ENCODE data around the gene KMT5C.
"Not testable (repeated sequence)": the region's sequence is repeated elsewhere in the genome, so short reads cannot be mapped to it uniquely, and the experiment has no call there.

The KMT5C gene

DNA sequence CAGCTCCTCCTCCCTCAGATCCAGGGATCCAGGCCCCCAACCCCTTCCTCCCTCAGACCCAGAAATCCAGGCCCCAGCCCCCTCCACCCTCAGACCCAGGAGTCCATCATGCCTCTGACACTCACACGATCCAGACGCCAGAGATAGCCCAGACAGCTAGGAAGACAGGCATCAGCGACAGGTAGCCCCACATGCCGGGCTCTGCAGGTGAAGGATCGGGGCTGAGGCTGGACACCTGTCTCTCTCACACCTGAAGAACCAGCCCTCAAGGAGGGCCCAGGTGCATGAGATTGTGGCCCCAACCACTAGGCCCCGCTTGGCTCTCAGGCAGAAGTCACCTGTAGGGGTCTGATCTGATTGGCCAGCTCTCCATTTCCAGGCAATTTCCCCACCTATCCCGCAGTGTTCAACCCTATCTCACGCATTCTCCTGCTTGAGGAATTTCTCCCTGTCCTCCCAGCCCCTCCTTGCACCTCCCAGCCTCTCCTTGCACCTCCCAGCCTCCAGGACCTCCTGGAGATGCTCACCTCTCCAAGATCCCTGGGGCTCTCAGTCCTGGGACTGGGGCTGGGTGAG lies 18.7 kb upstream of the KMT5C start:
- no peaks in the 10 kb centered on the region for H3K27me3 ChIP-seq (ENCODE audit: insufficient read depth, low read length)
- H3K27ac ChIP-seq (ENCODE audit: low read length), result no peak overlapping the region
- no peak overlapping the region for H3K4me3 ChIP-seq (ENCODE audit: low read length)
- no peak overlapping the region for H3K9ac ChIP-seq (ENCODE audit: low read depth, low read length)
- no peaks in the 10 kb centered on the region for H3K9me3 ChIP-seq (ENCODE audit: insufficient read depth, low read depth, low read length)
- no peaks in the 10 kb centered on the region for H3K36me3 ChIP-seq (ENCODE audit: insufficient read depth, low read depth, low read length)
- H3K4me1 ChIP-seq (ENCODE audit: insufficient read depth, low read length), result no peaks in the 10 kb centered on the region

DNA sequence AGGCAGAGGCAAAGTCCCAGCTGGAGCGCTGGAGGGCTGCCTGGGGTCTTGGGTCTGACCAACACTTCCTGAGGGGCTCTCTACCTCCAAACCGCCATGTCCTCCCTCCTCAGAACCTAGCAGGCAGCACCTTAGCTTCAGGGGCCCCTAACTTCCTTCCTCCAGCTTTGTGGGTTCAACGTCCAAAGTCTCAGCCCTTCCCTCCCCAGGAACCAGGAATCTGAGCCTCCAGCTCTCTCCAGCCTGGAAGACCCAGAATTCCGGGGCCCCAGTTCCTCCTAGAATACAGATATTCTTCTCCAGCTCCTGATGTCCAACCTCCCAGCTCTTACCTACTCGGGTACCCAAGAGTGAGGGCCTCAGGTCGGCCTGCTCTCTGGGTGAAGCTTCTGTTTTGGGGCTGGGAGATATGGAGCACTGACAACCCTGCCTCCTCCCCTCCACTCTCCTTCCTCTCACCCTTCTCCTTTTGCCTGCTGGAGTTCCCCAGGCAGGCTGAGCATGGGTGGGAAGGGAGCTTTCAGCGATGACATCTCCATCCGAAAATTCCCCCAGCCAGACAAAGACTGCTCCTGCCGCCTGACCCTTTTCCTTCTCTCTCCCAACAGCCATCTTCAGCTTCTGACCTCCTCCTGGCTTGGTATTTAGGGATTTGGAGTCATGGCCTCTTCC lies 18.1 kb upstream of the KMT5C start:
- H3K27ac ChIP-seq (ENCODE audit: low read length), result no peak overlapping the region
- no peak overlapping the region for H3K9ac ChIP-seq (ENCODE audit: low read depth, low read length)
- no peaks in the 10 kb centered on the region for H3K4me1 ChIP-seq (ENCODE audit: insufficient read depth, low read length)
- no peaks in the 10 kb centered on the region for H3K9me3 ChIP-seq (ENCODE audit: insufficient read depth, low read depth, low read length)
- no peaks in the 10 kb centered on the region for H3K36me3 ChIP-seq (ENCODE audit: insufficient read depth, low read depth, low read length)
- H3K27me3 ChIP-seq (ENCODE audit: insufficient read depth, low read length), result no peaks in the 10 kb centered on the region
- H3K4me3 ChIP-seq (ENCODE audit: low read length), result no peak overlapping the region

DNA sequence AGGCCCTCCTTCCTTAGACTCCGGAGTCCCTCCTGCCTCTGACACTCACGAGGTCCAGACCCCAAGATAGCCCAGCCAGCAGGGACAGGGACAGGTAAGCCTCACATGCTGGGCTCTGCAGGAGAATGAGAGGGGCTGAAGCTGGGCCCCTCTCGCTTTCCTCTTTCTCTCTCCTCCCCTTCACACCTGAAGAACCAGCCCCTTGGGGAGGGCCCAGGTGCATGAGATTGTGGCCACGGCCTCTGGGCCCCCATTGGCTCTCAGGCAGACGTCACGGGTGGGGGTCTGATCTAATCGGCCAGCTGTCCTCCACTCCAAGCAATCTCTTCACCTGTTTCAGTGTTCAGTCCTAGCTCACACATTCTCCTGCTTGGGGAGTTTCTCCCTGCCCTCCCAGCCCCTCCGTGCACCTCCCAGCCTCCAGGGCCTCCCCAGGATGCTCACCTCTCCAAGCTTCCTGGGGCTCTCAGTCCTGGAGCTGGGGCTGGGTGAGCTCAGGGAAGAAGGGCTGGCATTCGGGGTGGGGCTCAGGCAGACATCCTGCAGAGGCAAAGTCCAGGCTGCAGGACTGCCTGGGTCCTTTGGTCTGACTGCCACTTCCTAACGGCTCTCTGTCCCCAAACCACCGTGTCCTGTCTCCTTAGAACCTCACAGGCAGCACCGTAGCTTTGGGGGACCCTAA lies 17.3 kb upstream of the KMT5C start:
- no peak overlapping the region for H3K9ac ChIP-seq (ENCODE audit: low read depth, low read length)
- H3K4me1 ChIP-seq (ENCODE audit: insufficient read depth, low read length), result no peaks in the 10 kb centered on the region
- H3K4me3 ChIP-seq (ENCODE audit: low read length), result no peak overlapping the region
- no peaks in the 10 kb centered on the region for H3K36me3 ChIP-seq (ENCODE audit: insufficient read depth, low read depth, low read length)
- H3K27ac ChIP-seq (ENCODE audit: low read length), result no peak overlapping the region
- H3K9me3 ChIP-seq (ENCODE audit: insufficient read depth, low read depth, low read length), result no peaks in the 10 kb centered on the region
- H3K27me3 ChIP-seq (ENCODE audit: insufficient read depth, low read length), result no peaks in the 10 kb centered on the region

DNA sequence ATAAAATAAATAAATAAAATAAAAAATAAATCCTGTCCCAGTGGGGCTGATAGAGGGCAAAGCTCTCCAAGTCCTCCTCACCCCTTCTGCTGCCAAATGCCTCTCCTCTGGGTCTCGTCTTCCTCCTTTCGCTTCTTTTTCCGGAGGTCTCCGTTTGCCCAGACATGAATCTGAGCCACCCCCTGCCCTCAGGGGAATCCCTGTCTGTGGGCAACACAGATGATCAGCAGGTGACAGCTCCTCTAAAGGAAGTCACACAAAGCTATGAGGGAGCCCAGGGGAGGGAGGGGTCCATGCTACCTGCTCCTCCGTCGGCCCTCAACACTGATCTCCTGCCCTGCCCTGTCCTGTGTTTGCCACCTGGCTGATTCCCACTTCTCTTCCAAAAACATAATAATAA lies 15.0 kb upstream of the KMT5C start:
- Histone ChIP-seq H3K9ac (ENCODE audit: low read depth, low read length) (no peak overlapping the region), H3K9me3 (ENCODE audit: insufficient read depth, low read depth, low read length) (no peaks in the 10 kb centered on the region), H3K4me1 (ENCODE audit: insufficient read depth, low read length) (no peaks in the 10 kb centered on the region), H3K36me3 (ENCODE audit: insufficient read depth, low read depth, low read length) (no peaks in the 10 kb centered on the region), H3K27ac (ENCODE audit: low read length) (no peak overlapping the region), H3K27me3 (ENCODE audit: insufficient read depth, low read length) (no peaks in the 10 kb centered on the region), H3K4me3 (ENCODE audit: low read length) (no peak overlapping the region)

DNA sequence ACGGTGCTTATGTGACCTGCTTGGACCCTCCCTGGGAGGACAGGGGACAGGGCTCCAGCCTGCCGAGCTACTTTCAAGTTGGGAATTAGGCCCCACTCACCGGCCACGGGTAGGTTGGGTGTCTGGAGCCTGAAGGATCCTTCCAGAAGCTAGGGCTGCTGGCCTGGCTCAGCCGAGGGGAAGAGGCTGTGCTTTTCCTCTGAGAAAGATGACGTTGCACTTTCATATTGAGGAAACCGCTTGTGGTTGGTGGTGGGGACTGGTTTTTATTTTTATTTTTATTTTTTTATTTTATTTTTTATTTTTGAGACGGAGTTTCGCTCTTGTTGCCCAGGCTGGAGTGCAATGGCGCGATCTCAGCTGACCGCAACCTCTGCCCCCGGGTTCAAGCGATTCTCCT lies 14.5 kb upstream of the KMT5C start, which contains the start of gene TMEM150B:
TSS of gene TMEM150B (minus strand) at position 170 of the 400 bp plus-strand sequence. CDS start 4,305 bp downstream, outside the sequence.
- Histone ChIP-seq H3K9me3 (ENCODE audit: insufficient read depth, low read depth, low read length) (no peaks in the 10 kb centered on the region), H3K4me3 (ENCODE audit: low read length) (no peak within 1 kb of the TSS), H3K9ac (ENCODE audit: low read depth, low read length) (no peak within 1 kb of the TSS), H3K27ac (ENCODE audit: low read length) (no peak within 1 kb of the TSS), H3K4me1 (ENCODE audit: insufficient read depth, low read length) (no peaks in the 10 kb centered on the region), H3K27me3 (ENCODE audit: insufficient read depth, low read length) (no peaks in the 10 kb centered on the region), H3K36me3 (ENCODE audit: insufficient read depth, low read depth, low read length) (no peaks in the 10 kb centered on the region)

DNA sequence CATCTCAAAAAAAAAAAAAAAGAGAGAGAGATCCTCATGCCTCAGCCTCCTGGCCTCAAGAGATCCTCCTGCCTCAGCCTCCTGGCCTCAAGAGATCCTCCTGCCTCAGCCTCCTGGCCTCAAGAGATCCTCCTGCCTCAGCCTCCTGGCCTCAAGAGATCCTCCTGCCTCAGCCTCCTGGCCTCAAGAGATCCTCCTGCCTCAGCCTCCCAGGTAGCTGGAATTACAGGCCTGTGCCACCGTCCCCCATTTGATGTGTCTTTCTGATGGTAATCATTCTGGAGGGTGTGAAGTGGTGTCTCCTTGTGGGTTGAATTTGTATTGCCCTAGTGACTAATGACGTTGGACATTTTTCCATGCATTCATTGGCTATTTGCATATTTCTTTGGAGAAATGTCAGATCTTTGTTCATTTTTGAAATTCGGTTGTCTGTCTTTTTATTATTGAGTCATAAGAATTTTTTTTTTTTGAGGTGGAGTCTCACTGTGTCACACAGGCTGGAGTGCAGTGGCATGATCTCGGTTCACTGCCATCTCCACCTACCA lies 10.8 kb upstream of the KMT5C start:
- not testable (repeated sequence) for H3K9me3 ChIP-seq (ENCODE audit: insufficient read depth, low read depth, low read length); H3K4me1 ChIP-seq (ENCODE audit: insufficient read depth, low read length); H3K27me3 ChIP-seq (ENCODE audit: insufficient read depth, low read length); H3K4me3 ChIP-seq (ENCODE audit: low read length); H3K27ac ChIP-seq (ENCODE audit: low read length); H3K9ac ChIP-seq (ENCODE audit: low read depth, low read length); H3K36me3 ChIP-seq (ENCODE audit: insufficient read depth, low read depth, low read length)

DNA sequence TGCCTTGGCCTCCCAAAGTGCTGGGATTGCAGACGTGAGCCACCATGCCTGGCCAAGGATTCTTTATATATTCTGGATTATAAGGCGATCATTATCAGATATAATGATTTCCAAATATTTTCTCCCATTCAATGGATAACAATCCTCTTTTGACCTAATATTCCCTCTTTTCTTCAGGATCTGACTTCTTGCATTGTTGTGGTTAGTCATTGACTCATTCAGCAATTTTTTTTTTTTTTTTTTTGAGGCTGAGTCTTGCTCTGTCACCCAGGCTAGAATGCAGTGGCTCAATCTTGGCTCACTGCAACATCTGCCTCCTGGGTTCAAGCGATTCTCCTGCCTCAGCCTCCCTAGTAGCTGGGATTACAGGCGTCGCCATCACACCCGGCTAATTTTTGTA lies 9.9 kb upstream of the KMT5C start:
- not testable (repeated sequence) for H3K36me3 ChIP-seq (ENCODE audit: insufficient read depth, low read depth, low read length); H3K9ac ChIP-seq (ENCODE audit: low read depth, low read length); H3K27ac ChIP-seq (ENCODE audit: low read length); H3K9me3 ChIP-seq (ENCODE audit: insufficient read depth, low read depth, low read length); H3K4me1 ChIP-seq (ENCODE audit: insufficient read depth, low read length); H3K4me3 ChIP-seq (ENCODE audit: low read length); H3K27me3 ChIP-seq (ENCODE audit: insufficient read depth, low read length)

DNA sequence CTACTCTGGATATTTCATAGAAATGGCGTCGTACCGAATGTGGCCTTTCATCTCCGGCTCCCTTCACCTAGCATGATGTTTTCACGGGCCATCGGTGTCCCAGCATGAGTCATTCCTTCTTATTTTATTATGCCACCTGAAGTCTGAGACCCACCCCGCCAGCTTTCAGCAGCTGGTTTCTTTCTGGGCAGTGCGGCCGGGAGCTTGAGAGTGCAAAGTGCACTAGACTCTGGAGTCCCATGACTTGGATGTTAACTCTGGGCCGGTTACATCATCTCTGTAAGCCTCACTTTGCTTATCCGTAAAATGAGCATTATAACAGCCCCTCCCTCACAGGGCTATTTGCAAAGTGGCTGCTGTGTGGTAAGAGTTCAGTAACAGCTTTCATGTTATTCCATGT lies 5.8 kb upstream of the KMT5C start:
- H3K27me3 ChIP-seq (ENCODE audit: insufficient read depth, low read length), result no peaks in the 10 kb centered on the region; the same call in 1 of the 2 replicates
- no peak overlapping the region for H3K4me3 ChIP-seq (ENCODE audit: low read length)
- H3K9ac ChIP-seq (ENCODE audit: low read depth, low read length), result no peak overlapping the region
- H3K9me3 ChIP-seq (ENCODE audit: insufficient read depth, low read depth, low read length), result no peaks in the 10 kb centered on the region
- H3K27ac ChIP-seq (ENCODE audit: low read length), result no peak overlapping the region
- no peaks in the 10 kb centered on the region; the same call in 1 of the 2 replicates for H3K4me1 ChIP-seq (ENCODE audit: insufficient read depth, low read length)
- H3K36me3 ChIP-seq (ENCODE audit: insufficient read depth, low read depth, low read length), result no peaks in the 10 kb centered on the region

DNA sequence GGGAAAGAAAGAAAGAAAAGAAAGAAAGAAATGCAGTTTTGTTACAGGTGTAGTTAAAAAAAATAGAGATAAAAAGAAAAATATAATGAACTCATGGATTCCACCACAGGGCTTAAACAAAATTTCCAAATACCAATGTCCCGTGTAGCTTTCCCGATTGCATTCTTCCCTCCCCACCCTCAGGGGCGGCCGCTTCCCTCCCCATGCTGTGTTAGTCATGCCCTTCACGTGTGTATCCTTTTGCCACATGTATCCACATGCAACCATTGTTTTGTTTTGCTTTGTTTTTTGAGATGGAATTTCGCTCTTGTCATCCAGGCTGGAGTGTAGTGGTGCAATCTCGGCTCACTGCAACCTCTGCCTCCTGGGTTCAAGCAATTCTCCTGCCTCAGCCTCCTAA lies 3.6 kb upstream of the KMT5C start:
- H3K9me3 ChIP-seq (ENCODE audit: insufficient read depth, low read depth, low read length), result no peaks in the 10 kb centered on the region
- no peaks in the 10 kb centered on the region; the same call in 1 of the 2 replicates for H3K27me3 ChIP-seq (ENCODE audit: insufficient read depth, low read length)
- no peaks in the 10 kb centered on the region; the same call in 1 of the 2 replicates for H3K4me1 ChIP-seq (ENCODE audit: insufficient read depth, low read length)
- no peak overlapping the region for H3K27ac ChIP-seq (ENCODE audit: low read length)
- H3K9ac ChIP-seq (ENCODE audit: low read depth, low read length), result no peak overlapping the region
- H3K36me3 ChIP-seq (ENCODE audit: insufficient read depth, low read depth, low read length), result no peaks in the 10 kb centered on the region
- H3K4me3 ChIP-seq (ENCODE audit: low read length), result no peak overlapping the region

DNA sequence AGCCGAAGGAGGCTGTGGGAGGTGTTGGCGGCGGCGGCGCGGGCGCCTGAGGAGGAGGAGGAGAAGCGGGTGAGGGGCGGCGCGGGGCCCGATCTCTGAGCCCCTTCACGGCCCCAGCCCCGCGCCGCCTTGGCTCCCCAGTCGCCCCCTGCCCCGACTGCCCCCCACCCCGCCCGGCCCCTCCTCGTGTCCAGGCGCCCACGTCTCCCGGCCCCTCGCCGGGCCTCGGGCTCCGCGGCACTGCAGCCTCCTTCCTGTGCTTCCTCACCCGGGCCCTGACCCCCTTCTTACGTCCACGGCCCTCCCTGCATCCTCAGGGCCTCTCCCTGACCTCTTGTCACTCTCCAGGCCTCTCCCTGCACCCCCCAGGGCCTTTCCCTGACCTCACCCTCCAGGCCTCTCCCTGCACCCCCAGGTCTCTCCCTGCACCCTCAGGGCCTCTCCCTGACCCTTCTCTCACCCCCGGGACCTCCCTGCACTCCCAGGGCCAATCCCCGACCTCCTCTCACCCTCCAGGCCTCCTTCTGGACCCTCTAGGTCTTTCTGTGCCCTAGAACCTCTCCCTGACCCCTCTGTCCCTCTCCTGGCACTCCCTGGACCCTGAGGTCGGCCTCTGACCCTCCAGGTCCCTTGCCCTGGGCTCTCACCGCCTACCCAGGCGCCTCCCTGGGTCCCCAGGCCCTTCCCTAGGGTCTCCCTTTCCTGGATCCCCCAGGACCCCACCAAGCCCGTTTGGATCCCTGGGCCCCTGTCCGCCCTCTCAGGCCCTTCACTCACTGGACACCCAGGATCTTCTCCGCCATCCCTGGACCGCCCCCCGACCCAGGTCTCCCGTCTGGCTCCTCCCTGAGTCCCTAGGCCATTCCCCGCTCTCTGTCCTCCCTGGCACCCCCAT lies 460 bp downstream of the KMT5C start:
- Histone ChIP-seq H3K4me1 (ENCODE audit: insufficient read depth, low read length) (peaks cover 5% of the 10 kb centered on the region; the same call in 1 of the 2 replicates), H3K27me3 (ENCODE audit: insufficient read depth, low read length) (no peaks in the 10 kb centered on the region; the same call in 1 of the 2 replicates), H3K36me3 (ENCODE audit: insufficient read depth, low read depth, low read length) (peaks cover 27% of the 10 kb centered on the region), H3K9me3 (ENCODE audit: insufficient read depth, low read depth, low read length) (no peaks in the 10 kb centered on the region), H3K9ac (ENCODE audit: low read depth, low read length) (peak overlapping the region; percentile 82), H3K27ac (ENCODE audit: low read length) (no peak overlapping the region), H3K4me3 (ENCODE audit: low read length) (peak overlapping the region; percentile 87)

DNA sequence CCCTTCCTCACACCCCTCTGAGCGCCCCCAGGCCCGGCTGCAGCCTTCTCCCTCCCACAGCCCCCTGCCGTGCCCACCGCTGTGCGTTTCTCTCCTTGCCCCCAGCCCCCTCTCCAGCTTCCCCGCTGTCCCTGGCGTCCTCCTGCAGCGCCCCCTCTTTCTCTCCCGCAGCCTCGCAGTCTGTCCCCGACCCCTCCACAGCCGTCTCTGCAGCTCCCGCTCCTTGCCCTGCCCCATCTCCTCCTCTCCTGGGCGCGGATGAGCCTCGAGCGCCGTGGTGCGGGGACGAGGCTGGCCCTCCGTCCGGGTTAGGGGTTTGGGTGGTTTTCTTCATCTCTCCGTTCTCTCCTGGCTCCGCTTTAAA lies 1.1 kb downstream of the KMT5C start:
- no peak overlapping the region for H3K27ac ChIP-seq (ENCODE audit: low read length)
- peak overlapping the region; percentile 87 for H3K4me3 ChIP-seq (ENCODE audit: low read length)
- no peaks in the 10 kb centered on the region for H3K9me3 ChIP-seq (ENCODE audit: insufficient read depth, low read depth, low read length)
- H3K9ac ChIP-seq (ENCODE audit: low read depth, low read length), result peak overlapping the region; percentile 82
- peaks cover 31% of the 10 kb centered on the region for H3K36me3 ChIP-seq (ENCODE audit: insufficient read depth, low read depth, low read length)
- H3K4me1 ChIP-seq (ENCODE audit: insufficient read depth, low read length), result peaks cover 5% of the 10 kb centered on the region; the same call in 1 of the 2 replicates
- no peaks in the 10 kb centered on the region; the same call in 1 of the 2 replicates for H3K27me3 ChIP-seq (ENCODE audit: insufficient read depth, low read length)

Measured in iPS-20b (cell line).